GM18517 (cell line): ENCODE measurements around the gene MPC2.
A peak's percentile ranks its signal among the peaks of the same experiment; 100 is the strongest.
"Not testable (repeated sequence)": the region's sequence is repeated elsewhere in the genome, so short reads cannot be mapped to it uniquely, and the experiment has no call there.

Experiments used
- ATAC-seq: cut with Tn5 transposase; IDR thresholded peaks from one replicate; pipeline ENCODE4 v1.9.1; 2021; ENCODE audit warnings: mild to moderate bottlenecking, moderate library complexity; ENCODE audit not compliant: unreplicated experiment

The MPC2 gene

DNA sequence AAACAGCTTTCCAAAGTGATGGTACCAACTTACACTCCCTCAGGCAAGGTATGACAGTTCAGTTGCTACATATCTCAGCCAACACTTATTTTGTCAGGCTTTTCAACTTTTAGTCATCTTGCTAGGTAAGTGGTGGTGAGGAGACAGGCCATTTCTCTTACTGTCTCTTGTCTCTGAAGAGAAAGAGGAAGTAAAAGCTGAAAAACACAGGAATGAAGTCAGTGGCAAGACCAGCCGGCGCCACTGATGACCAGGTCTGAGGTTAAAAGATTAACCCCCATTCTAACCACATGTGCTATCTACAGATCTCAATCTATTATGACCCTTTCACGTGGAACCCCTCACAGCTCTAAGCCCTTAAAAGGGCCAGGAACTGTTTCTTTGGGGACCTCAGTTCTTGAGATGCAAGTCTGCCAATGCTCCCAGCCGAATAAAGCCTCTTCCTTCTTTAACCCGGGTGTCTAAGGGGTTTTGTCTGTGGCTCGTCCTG, 27.1 kb downstream of the MPC2 start:
- no peak for ATAC-seq

DNA sequence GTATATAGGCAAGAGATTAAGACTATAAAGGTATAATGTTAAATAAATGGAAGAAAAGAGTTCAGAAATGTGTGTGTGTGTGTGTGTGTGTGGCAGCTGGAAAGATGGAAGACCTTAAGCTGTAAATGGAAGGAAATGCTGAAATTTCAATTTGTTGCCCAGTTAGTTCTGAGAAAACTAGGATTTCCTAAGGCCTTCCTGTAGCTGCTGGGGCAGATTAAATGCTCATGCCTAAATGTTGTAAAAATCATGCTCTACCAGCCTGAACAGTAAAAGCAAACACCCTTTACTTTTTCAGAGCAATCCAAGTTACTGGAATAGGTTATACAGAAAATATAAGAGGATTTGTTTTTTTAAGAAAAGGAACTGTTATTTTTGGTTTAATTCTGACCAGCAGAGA, 31.2 kb downstream of the MPC2 start:
- ATAC-seq: no peak

DNA sequence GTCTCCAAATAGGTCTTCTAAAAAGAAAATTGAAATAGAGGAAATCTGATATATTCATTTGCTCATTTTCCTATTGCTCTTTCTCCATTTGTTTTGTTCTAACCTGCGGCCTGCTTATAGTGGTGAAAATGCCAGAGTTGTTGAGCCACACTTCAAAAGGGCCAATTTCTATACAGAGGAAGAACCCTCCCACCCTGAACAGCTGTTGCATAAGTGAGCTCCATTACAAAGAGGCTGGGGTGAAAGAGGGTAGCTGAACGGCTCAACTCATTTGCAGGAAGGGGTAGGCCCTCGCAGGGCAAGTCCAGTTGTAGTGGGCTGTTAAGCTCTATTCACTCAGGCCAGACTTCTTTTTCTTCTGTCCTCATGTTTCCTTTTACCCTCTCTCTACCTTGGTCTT, 31.7 kb downstream of the MPC2 start:
- ATAC-seq: no peak

DNA sequence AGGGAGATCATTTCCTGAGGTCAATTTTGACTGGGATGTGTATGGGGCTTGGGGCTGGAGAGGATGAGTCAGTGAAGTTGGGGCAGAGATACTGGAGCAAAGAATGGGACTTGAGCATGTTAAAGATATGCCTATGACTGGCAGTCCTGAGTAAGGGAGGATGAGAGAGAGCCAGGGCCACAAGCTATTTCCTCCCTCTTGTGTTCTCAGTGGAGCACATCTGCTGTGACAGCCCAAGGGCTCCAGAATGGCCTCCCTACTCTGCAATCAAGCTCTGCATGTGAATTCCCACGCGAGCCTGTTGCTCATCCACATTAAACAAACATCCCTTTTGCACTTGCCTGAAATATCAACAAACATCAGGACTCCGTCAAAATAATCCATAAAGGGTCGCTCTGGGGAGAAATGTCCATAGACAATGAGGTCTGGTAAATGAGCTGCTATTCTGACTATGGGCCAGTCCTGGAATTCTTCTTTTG, 32.2 kb downstream of the MPC2 start:
- no peak for ATAC-seq

DNA sequence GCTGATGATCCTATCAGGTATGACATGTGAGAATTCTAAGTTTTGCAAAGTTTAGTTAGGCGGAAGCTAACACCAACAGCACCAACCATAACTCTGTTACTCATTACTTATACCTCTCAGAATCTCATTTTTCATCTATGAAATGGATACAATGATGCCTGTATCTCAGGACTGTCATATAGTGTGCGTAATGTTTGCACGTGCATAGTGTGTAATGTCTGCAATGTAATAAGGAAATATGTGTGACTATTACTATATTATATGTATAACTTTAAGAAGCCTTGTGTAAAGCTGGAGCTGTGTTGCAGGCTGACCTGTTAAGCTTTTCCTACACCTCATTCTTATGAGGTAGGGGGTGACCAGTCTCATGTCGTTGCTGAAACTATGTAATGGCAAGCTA, 36.0 kb downstream of the MPC2 start:
- ATAC-seq: no peak

DNA sequence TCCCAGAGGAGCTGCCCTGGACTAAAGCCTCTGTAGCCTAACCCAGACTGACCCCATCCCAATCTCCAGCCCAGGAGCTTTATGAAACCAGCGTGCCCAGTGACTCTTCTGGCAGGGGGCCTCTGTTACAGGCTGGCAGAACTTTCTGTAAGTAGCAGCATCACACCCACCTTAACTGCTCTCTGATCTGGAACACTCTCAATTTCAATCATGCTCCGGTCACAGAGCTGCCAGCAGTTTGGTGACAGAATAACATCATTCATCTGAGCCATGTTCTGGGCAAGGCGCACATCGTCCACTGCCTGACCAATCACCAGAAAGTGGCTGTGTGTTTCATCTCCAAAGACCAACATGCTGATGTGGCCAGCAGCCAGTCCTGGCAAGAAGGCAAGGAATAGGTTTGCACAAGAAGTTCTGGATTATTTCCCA, 37.6 kb downstream of the MPC2 start:
- ATAC-seq: peak; percentile 86

DNA sequence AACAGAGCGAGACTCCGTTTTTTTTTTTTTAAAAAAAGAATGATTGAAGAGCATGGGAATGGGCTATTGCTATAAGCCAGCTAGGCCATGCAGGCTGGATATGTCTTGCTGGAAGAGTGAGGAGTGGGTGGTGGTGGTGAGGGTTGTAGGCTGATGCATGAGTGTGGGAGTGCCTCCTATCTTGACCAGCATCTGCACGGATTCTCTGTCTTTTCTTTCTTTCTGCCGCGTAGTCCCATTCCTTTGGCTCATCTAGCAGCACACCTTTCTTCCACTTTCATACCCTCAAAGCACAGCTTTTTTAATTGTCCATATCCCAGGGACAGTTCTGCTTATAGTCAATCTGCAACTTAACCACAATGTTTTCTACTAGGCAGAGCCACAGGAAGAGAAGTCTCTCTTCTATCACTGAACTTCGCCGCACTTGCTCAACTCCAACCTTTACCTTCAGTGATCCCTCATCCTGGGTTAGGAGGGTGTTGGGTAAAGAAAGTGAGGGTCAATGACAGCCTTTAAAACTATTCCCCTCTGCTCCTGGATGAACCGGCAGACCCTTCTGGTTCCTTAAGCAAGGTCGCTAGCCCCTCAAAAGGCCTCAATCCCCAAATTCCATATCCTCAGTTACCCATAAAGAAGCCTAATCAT, 38.2 kb downstream of the MPC2 start:
- ATAC-seq: no peak

DNA sequence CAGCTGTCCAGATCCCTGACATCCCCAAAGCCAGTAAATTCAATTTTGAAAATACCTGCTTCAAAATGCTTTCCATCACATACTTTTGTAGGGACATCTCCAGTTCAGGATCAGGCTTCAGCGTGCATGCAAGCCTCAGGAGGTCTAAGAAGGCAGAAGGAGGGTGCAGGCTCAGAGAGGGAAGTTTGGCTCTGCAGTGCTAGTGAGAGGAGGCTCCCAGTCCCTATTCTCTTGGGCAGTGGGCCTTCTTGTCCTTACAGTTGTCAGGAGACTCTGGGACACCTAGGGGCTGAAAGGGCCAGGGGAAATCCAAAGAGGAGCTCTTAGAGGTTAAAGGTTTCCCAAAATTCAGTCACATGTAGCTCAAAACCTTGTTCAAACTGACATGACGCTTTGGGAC, 43.1 kb downstream of the MPC2 start:
- ATAC-seq: no peak

DNA sequence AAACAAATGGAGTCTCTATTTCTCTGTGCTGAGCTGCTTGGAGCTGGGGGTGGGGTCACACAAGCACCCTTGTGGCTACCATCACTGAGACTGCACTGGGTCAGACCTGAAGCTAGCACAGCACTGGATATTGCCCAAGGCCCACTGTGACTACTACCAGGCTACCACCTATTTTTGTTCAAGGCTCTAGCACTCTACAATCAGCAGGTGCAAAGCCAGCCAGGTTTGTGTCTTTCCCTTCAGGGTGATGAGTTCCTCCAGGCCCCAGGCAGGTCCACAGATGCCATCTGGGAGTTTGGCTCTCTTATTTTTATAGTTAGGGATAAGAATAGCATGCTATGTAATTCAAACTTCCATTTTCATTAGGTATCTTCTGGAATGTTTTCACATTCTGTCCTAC, 46.5 kb downstream of the MPC2 start:
- ATAC-seq: no peak

DNA sequence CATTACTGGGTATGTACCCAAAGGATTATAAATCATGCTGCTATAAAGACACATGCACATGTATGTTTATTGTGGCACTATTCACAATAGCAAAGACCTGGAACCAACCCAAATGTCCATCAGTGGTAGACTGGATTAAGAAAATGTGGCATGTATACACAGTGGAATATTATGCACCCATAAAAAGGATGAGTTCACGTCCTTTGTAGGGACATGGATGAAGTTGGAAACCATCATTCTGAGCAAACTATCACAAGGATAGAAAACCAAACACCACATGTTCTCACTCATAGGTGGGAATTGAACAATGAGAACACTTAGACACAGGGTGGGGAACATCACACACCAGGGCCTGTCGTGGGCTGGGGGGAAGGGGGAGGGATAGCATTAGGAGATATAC, 49.7 kb downstream of the MPC2 start:
- not testable (repeated sequence) for ATAC-seq

DNA sequence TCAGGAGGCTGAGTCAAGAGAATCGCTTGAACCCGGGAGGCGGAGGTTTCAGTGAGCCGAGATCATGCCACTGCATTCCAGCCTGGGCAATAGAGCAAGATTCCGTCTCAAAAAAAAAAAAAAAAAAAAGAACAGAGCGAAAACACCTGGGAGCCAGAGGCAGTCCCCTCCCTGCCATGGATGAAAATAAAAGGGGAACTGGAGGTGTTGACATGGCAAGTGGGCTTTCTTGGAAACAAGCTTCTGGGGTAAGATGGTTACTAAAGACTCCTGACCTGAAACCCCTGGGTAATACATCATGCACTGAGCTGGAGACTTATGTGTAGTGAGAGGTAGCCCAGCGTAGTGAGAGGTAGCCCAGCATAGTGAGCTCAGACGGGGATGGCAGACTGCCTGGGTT, 54.5 kb downstream of the MPC2 start:
- ATAC-seq: no peak

DNA sequence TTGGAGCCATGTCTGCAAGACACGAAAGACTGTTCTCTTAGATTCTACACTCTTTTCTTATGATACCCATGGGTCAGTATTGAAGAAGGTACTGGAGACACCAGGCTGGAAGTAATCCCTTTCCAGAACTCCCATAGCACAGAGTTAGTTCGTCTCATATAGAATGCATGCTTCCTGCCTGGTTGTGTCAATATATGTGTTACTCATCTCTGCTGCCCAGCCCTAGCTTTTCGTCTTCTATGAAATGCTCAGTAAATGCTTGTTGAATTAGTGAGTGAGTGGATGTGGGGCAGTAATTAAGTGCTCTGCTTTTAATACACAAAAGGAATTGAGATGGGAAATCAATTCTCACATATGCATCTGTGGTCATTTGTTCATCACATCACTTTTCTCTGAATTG, 55.1 kb downstream of the MPC2 start:
- ATAC-seq: no peak

DNA sequence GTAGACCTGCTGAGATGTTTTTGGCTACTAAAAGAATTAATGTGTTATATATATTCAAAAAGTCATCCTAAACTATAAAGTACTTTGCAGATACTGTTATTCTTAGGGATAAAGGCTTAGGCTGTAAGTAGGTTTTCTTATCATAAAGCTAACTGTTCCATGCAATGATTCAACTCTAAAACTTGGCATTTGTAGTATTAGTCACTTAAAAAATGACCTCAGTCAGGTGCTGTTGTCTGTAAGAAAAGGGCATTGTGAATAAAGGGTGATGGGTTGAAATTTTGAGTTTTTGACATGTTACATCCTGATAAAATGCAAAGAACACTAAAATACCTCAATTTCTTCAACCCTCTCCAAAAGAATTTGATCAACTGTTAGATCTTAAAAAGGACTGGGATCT, 55.8 kb downstream of the MPC2 start:
- ATAC-seq: no peak

DNA sequence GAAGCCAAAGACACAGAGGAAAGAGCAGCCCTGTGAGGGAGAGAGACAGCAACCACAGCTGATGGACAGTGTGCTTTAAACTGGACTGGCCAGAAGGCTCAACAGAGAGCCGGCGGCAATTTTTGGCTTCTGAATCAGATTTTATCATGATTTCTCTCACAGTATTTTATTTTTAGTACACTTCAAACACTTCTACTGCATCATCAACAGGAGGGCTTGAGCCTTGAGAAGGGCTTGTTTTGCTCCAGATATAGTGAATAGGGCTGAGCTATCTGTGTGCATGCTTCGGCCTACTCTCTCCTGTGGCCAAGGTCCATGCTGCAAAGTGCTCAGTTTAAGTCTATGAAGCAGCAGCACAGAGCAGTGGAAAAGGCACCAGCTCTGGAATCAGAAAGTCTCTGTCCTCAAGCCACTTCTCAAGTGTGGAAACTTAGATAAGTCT, 56.3 kb downstream of the MPC2 start:
- no peak for ATAC-seq

DNA sequence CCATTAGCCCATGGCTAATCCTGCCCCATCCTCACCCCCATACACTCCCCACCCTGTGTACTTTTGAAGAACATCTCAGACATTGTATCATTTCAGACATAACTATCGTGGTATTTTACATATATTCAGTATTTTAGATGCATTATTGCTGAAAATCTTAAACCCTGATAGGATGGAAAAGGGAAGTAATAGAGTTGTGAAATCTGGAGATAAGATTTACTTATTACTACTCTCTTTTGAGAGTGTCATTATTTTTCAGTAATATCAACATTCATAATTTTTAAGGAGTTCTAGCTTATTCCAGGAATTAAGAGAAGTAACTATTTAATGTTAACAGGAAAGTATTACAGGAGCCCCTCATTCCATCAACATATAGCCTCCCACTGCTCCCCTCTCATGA, 57.4 kb downstream of the MPC2 start:
- ATAC-seq: no peak

DNA sequence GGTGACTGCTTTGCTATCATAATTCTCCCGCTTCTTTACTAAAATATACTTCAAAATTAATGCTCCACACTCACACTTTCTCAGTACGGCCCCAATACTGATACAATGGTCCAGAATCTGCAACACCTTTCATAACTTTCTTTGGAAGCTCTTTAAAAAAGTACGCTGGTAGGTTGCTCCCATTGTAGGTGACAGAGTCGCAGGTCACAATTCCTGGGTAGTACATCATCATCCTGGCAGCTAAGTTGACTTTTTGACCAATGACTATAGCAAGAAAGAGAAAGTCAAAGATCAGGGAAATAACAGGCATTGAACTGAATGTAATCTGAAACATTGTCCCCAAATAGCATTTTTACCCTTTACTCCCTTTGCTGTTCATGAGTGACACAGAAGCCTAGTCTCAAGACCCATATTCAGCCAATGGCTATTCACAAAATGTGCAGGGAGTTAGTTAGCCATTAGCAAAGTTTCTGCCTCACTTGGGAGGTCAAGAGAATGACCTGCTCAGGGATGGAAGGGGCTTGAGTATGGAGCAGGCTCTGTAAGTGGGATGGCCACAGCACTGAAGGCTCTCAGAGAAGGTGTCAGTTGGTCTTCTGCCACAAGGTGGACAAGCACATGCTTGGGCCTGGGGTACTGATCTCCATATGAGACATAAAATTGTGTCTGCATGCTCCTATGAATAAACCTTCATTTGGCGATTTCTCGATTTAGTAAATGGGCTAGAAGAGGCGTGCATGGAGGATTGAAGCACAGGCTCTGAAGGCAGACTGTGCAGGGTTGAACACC, 58.3 kb downstream of the MPC2 start:
- ATAC-seq: no peak

DNA sequence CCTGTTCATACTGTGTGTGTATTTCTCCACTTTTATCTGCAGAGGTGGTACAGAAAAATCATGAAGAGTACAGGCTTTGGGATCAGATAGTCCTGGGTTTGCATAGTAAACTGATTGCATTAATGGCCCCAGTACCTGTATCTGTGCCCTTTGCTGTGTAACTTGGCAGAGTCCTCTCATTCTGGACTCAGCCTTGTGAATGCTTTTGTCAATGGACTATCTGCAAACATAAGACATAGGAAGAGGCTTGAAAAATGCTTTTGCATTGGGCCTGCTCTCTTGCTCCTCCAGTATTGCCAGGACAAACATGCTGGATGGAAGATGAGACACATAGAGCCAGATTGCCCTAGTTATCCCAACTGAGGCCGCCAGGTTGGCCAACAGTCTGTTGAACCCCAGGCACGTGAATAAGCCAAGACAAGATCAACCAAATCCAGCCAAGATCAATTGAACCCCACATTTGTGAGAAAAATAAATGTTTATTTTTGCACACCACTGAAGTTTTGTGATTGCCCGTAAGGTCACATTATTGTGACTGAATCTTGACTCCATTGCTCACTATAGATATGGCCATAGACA, 60.2 kb downstream of the MPC2 start:
- ATAC-seq: no peak

DNA sequence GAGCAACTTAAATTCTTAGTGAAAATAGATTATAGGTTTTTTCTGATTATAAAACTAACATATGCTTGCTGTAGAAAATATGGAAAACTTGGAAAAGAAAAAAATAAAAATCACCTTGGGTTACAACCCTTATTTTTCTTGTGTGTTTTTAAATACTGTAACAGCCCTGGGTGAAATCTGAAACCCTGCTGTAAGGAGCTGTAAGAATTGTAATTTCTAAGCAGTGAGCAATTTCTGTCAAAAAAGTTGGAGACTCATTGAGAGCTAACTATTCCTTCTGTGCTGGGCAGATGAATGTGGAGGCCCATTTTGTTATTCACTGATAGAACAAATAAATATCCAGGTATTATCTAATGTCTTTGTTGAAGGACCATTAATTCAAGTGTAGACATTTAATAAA, 65.5 kb downstream of the MPC2 start:
- ATAC-seq: no peak

DNA sequence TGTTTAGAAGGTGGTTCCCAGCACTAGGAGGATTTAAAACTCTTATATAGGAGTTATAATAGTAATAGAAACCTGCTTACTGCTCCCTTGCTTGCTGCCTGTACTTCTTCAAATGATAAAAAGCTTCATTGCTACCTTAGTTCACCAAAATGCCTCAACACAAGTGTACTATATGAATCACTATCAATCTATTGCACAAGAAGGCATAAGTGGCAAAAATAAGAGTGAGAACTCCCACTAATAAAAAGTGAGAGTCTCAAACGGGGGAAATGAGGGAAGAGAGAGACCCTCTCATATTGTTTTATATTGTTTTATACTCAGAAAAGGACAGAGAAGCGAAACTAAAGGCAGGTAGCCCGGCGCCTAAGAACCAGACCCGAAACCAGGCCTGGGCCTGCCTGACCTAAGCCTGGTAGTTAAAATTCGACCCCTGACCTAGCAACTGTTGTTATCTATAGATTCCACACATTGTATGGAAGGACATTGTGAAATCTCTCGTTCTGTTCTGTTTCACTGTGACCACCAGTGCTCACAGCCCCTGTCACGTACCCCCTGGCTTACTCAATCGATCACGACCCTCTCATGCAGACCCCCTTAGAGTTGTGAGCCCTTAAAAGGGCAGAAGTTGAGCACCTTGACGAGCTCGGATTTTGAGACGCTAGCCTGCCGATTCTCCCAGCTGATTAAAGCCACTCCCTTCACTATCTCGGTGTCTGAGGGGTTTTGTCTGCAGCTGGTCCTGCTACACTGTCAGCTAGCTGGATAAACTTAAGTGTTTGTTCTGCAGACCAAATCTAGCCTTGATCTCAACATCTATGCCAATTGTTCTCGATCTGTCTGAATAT, 67.5 kb downstream of the MPC2 start:
- ATAC-seq: not testable (repeated sequence)

DNA sequence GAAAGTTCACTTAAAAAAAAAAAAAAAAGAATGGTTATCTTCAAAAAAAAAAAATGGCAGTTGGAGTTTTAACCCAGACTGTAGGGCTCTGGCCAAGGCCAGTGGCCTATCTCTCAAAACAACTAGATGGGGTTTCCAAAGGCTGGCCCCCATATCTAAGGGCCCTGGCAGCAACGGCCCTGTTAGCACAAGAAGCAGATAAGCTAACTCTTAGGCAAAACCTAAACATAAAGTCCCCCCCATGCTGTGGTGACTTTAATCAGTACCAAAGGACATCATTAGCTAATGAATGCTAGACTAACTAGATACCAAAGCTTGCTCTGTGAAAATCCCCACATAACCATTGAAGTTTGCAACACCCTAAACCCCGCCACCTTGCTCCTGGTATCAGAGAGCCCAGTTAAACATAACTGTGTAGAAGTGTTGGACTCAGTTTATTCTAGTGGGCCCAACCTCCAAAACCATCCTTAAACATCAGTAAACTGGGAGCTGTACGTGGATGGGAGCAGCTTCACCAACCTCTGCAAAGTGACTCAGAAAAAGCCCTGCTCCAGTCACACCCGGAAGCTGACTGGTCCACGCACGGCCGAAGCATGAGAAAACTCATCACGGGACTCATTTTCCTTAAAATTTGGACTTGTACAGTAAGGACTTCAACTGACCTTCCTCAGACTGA, 70.0 kb downstream of the MPC2 start:
- ATAC-seq: not testable (repeated sequence)
